ENCODE results near the gene SLC6A1. TPM values are rescaled to one million over a fixed set of nuclear protein-coding genes. Genes with fewer than 3 reads are reported as not detected.

Gene SLC6A1
- total RNA-seq, 1 experiment from 2014 or later = not detected

GRCh38 chr3:11084677-11085076 lies 92.1 kb downstream of the SLC6A1 start:
- H4K20me1 ChIP-seq (ENCODE audit: control insufficient read depth, insufficient read depth, insufficient read length) = no peaks in the 10 kb centered on the region
- no peak overlapping the region for H2BK12ac ChIP-seq (ENCODE audit: insufficient read length, low read depth, low read length)
- H4K8ac ChIP-seq (replicated peaks; ENCODE audit: insufficient read length, low read depth, low read length) = no peak overlapping the region
- DNase-seq = no peak
- Mint-ChIP-seq H3K27ac (no peak overlapping the region), H3K4me3 (no peak overlapping the region), H3K36me3 (ENCODE audit: insufficient read depth in 1 of 3, low read depth in 3 of 3) (no peaks in the 10 kb centered on the region), H3K27me3 (ENCODE audit: low read depth) (peaks cover 3% of the 10 kb centered on the region), H3K4me1 (no peaks in the 10 kb centered on the region), H3K9me3 (no peaks in the 10 kb centered on the region)
- no peaks in the 10 kb centered on the region for H3K79me2 ChIP-seq (ENCODE audit: insufficient read depth, low read length)
- H2BK120ac ChIP-seq (ENCODE audit: low read depth, low read length, poor library complexity, severe bottlenecking) = no peak overlapping the region
- no peak overlapping the region for H4K5ac ChIP-seq (ENCODE audit: insufficient read length, low read depth, low read length)
- H3K79me1 ChIP-seq (ENCODE audit: insufficient read depth, low read depth, low read length, poor library complexity, severe bottlenecking) = no peaks in the 10 kb centered on the region
- H4K91ac ChIP-seq (ENCODE audit: insufficient read length, low read depth, low read length) = no peak overlapping the region
- no peak overlapping the region for H3K23ac ChIP-seq (ENCODE audit: insufficient read length, low read depth, low read length)
- H3K27me3 ChIP-seq (ENCODE audit: insufficient read depth, low read length) = no peaks in the 10 kb centered on the region
- H3K9me3 ChIP-seq (ENCODE audit: control insufficient read depth, low read depth, low read length) = no peaks in the 10 kb centered on the region
- H2AK5ac ChIP-seq (ENCODE audit: insufficient read length, low read length) = no peak overlapping the region
- no peak overlapping the region for H2BK15ac ChIP-seq (ENCODE audit: low read depth, low read length)
- H2AFZ ChIP-seq (ENCODE audit: low read length) = no peak overlapping the region
- no peaks in the 10 kb centered on the region for H3K4me1 ChIP-seq (ENCODE audit: insufficient read depth, low read length)
- H3T11ph ChIP-seq (ENCODE audit: low read length) = no peak overlapping the region
- H3K4me2 ChIP-seq (ENCODE audit: insufficient read depth, insufficient read length, low read length) = no peak overlapping the region
- H3K27ac ChIP-seq (ENCODE audit: insufficient read length, low read depth, low read length) = no peak overlapping the region
- H3K4ac ChIP-seq (ENCODE audit: low read depth, low read length) = no peak overlapping the region
- no peak overlapping the region for H3K9ac ChIP-seq (ENCODE audit: extremely low read depth, insufficient read length, low read length)
- no peaks in the 10 kb centered on the region for H3K23me2 ChIP-seq (ENCODE audit: insufficient read length, low read depth, low read length, poor library complexity, severe bottlenecking)
- H2BK5ac ChIP-seq (ENCODE audit: insufficient read length, low read length) = no peak overlapping the region
- H3K14ac ChIP-seq (ENCODE audit: insufficient read depth, low read length) = no peak overlapping the region
- H2BK20ac ChIP-seq (ENCODE audit: low read depth, low read length, poor library complexity, severe bottlenecking) = no peak overlapping the region
- no peak overlapping the region for H3K18ac ChIP-seq (ENCODE audit: insufficient read length, low read depth, low read length)
- TF ChIP-seq, protein P1, sequence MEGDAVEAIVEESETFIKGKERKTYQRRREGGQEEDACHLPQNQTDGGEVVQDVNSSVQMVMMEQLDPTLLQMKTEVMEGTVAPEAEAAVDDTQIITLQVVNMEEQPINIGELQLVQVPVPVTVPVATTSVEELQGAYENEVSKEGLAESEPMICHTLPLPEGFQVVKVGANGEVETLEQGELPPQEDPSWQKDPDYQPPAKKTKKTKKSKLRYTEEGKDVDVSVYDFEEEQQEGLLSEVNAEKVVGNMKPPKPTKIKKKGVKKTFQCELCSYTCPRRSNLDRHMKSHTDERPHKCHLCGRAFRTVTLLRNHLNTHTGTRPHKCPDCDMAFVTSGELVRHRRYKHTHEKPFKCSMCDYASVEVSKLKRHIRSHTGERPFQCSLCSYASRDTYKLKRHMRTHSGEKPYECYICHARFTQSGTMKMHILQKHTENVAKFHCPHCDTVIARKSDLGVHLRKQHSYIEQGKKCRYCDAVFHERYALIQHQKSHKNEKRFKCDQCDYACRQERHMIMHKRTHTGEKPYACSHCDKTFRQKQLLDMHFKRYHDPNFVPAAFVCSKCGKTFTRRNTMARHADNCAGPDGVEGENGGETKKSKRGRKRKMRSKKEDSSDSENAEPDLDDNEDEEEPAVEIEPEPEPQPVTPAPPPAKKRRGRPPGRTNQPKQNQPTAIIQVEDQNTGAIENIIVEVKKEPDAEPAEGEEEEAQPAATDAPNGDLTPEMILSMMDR (conservative IDR thresholded peaks at IDR 0.05) = no peak
- H3K56ac ChIP-seq (ENCODE audit: insufficient read length, low read depth, low read length) = no peak overlapping the region
- no CpG with 5 or more reads among the region's 11 CpGs for WGBS (ENCODE audit: extremely low coverage, insufficient read length, low lambda C conversion rate)
